LNCAP (cell line): ENCODE data around the gene GSDMA.
A peak's percentile ranks its signal among the peaks of the same experiment; 100 is the strongest.

ENCODE experiments used
- CTCF ChIP-seq: fragments of 450-650 bp; IDR thresholded peaks from 2 replicates; pipeline ENCODE4 v1.5.1; 2017; ENCODE audit warnings: mild to moderate bottlenecking

The GSDMA gene

GRCh38 chr17:39979893-39980350 lies 17.1 kb downstream of the GSDMA start:
- no peak for TF ChIP-seq CTCF

GRCh38 chr17:39980351-39981206 lies 17.8 kb downstream of the GSDMA start, which contains the start of gene PSMD3:
Gene PSMD3 (plus strand): TSS chr17:39980807. CDS start chr17:39980971, 164 bp downstream.
- TF ChIP-seq CTCF = peak; percentile 69

- no peak for TF ChIP-seq CTCF
Measured at GRCh38 chr17:39981207-39981741, 18.5 kb downstream of the GSDMA start.

GRCh38 chr17:39981766-39982375 lies 19.1 kb downstream of the GSDMA start:
- TF ChIP-seq CTCF = no peak

- no peak for TF ChIP-seq CTCF
Measured at GRCh38 chr17:39988206-39988810, 25.5 kb downstream of the GSDMA start.

- no peak for TF ChIP-seq CTCF
Measured at GRCh38 chr17:39994448-39994847, 31.6 kb downstream of the GSDMA start.

- no peak for TF ChIP-seq CTCF
Measured at GRCh38 chr17:39995438-39995837, 32.6 kb downstream of the GSDMA start.
